CD4-positive, alpha-beta T cell treated with Interferon gamma for 1 hour (primary cell): Measurements from ENCODE around the gene IQCF5.
"Not testable (repeated sequence)": the region's sequence is repeated elsewhere in the genome, so short reads cannot be mapped to it uniquely, and the experiment has no call there.

Experiments
- DNase-seq: peaks from one replicate; pipeline ENCODE4 v3.0.0-alpha.2; 2020

The IQCF5 gene

DNA sequence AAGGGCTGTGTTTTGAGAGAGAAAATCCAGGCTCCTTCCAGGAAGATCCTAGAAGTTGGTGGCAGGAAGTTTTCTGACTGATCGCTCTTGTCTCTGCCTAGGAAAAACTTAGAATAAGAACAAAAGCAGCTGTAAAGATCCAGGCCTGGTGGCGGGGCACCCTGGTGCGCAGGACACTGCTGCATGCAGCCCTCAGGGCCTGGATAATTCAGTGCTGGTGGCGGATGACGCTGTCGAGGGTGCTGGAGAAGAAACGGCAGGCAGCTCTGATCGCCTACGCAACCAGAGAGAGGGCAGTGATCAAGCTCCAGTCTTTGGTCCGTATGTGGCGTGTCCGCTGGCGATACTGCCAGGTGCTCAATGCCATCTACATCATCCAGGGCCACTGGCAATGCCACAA lies 12.5 kb downstream of the IQCF5 start:
- no peak for DNase-seq

DNA sequence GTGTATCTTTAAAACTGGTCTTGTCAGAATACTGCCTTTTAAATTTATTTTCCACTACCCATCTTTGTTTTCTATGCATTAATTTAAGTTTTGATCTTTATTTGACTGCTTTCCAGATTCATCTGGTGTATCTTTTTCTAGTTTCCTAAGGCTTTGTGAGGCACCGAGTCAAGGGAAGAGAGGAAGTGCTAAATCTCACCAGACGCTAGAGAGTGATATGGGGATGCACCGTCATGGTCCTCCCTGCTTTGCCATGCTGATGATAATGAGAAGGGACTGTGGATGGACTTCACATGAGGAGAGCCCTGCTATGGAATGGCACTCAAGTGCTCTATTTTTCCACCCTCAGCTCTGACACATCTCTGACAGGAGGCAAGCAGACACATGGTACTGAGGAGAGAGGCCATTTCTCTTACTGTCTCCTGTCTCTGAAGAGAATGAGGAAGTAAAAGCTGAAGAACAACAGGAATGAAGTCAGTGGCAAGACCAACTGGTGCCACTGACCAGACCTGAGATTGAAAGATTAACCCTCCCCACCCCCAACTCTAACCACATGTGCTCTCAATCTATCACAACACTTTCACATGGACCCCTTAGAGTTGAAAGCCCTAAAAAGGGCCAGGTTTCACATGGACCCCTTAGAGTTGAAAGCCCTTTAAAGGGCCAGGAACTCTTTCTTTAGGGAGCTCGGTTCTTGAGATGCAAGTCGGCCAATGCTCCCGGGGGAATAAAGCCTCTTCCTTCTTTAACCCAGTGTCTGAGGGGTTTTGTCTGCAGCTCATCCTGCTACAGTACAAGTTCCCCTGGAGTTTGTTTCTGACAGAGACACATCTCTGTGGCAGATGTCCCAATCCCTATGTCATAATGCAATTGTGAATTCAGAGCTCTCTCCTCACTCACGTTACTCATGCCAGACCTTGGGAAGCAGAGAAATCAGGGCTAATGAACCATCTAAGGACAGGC lies 14.4 kb downstream of the IQCF5 start, which contains the start of gene IQCF2:
IQCF2 (plus strand) TSS at position 913 of the 963 bp plus-strand sequence. CDS start 52 bp downstream, outside the sequence.
- no peak for DNase-seq

GRCh38 chr3:51855411-51855810 lies 20.0 kb downstream of the IQCF5 start:
- DNase-seq: not testable (repeated sequence)

DNA sequence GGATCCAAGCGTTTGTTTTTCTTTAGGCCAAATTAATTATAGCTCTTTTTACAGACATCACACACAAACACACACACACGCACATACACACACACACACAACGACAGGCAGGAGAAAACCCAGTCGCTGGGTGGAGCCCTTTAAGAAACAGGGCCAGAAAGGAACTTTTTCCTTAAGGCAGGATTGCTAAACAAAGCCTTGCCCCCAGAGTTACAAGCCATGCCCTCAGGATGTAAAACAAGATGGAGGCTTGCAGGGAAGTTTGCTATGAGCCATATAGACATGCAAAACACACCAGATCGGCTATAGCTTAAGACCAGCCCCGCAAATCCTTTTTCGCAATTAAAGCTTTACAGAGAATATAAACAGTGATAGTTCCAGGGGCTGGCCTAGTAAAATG lies 30.3 kb downstream of the IQCF5 start:
- DNase-seq: no peak

GRCh38 chr3:51836606-51837005 lies 38.8 kb downstream of the IQCF5 start:
- no peak for DNase-seq

DNA sequence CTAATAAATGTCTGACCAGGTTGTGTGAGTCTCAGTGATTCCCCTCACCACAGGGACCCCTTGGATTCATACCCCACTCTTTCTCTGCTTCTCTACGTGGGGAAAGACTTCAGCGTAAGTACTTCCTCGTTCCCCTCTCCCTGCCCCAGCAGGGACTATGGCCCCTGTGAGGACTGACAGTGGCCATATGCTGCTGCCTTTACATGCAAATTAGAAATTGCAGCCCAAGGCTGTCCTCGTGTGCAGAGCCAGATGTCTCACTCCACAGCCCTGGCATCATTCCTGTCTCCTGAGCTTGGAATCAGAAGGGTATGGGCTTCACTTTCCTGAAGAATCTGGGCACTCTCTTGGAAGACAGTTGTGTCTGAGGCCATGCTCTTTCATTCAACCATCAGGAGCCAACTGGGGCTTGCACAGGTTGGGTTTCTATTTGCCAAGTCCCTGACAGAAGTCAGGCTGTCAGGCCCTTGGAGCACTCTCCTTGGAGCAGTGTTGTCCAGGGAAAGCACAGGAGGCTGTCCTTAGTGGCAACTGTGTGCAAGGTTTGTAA lies 44.5 kb downstream of the IQCF5 start:
- DNase-seq: no peak

GRCh38 chr3:51830345-51830744 lies 45.1 kb downstream of the IQCF5 start:
- DNase-seq: no peak

- no peak for DNase-seq
These were observed 47.1 kb downstream of the IQCF5 start for GRCh38 chr3:51828297-51828696.
